GF-D8 (cell line): ENCODE results near the gene FAM168A.
"Not testable (repeated sequence)": the region's sequence is repeated elsewhere in the genome, so short reads cannot be mapped to it uniquely, and the experiment has no call there.

Experiments used
- DNase-seq: peaks from one replicate; lab custom pipeline; 2025; lab: John Stamatoyannopoulos, UW

The FAM168A gene

GRCh38 chr11:73592640-73593039 is 5.3 kb downstream of the FAM168A start:
- DNase-seq: no peak

- DNase-seq: no peak
Measured at GRCh38 chr11:73591743-73592142, 6.2 kb downstream of the FAM168A start.

- no peak for DNase-seq
Measured at GRCh38 chr11:73590991-73591390, 6.9 kb downstream of the FAM168A start.

GRCh38 chr11:73586791-73587190 is 11.1 kb downstream of the FAM168A start:
- DNase-seq: no peak

- no peak for DNase-seq
Measured at GRCh38 chr11:73585834-73586575, 11.9 kb downstream of the FAM168A start.

- no peak for DNase-seq
Measured at GRCh38 chr11:73584831-73585230, 13.1 kb downstream of the FAM168A start.

GRCh38 chr11:73582653-73583052 is 15.3 kb downstream of the FAM168A start:
- DNase-seq: no peak

GRCh38 chr11:73580749-73581148 is 17.2 kb downstream of the FAM168A start:
- not testable (repeated sequence) for DNase-seq

- no peak for DNase-seq
Measured at GRCh38 chr11:73579641-73580434, 18.1 kb downstream of the FAM168A start.

- no peak for DNase-seq
Measured at GRCh38 chr11:73578592-73579185, 19.2 kb downstream of the FAM168A start.

- DNase-seq: no peak
Measured at GRCh38 chr11:73577496-73577917, 20.4 kb downstream of the FAM168A start.

- no peak for DNase-seq
Measured at GRCh38 chr11:73576185-73576614, 21.7 kb downstream of the FAM168A start.

- DNase-seq: not testable (repeated sequence)
Measured at GRCh38 chr11:73571982-73572381, 25.9 kb downstream of the FAM168A start.

- no peak for DNase-seq
Measured at GRCh38 chr11:73570415-73571114, 27.3 kb downstream of the FAM168A start.

- DNase-seq: no peak
Measured at GRCh38 chr11:73566977-73567755, 30.7 kb downstream of the FAM168A start.

GRCh38 chr11:73566422-73566821 is 31.5 kb downstream of the FAM168A start:
- no peak for DNase-seq

- no peak for DNase-seq
Measured at GRCh38 chr11:73565804-73566203, 32.1 kb downstream of the FAM168A start.

GRCh38 chr11:73564903-73565302 is 33.0 kb downstream of the FAM168A start:
- no peak for DNase-seq

GRCh38 chr11:73563539-73564200 is 34.2 kb downstream of the FAM168A start:
- DNase-seq: no peak

- no peak for DNase-seq
Measured at GRCh38 chr11:73559743-73560142, 38.2 kb downstream of the FAM168A start.

GRCh38 chr11:73556966-73557365 is 40.9 kb downstream of the FAM168A start:
- no peak for DNase-seq
